Nephron (organoid): ENCODE data around the gene NECTIN3.

Source experiments
- H3K27ac Mint-ChIP-seq, 3 experiments: 2 replicates each; pipeline ENCODE4 v1.8.0; 2020; ENCODE audit warnings: mixed read lengths in 3 of 3, mild to moderate bottlenecking in 2 of 3, moderate library complexity in 1 of 3
- H3K27me3 Mint-ChIP-seq: 2 replicates; pipeline ENCODE4 v1.8.0; 2021; ENCODE audit warnings: low read depth, mild to moderate bottlenecking, moderate library complexity, mixed read lengths
- H3K36me3 Mint-ChIP-seq: 2 replicates; pipeline ENCODE4 v1.8.0; 2020; ENCODE audit warnings: low read depth, mixed read lengths
- H3K4me1 Mint-ChIP-seq: 2 replicates; pipeline ENCODE4 v1.8.0; 2020; ENCODE audit warnings: mixed read lengths
- H3K4me3 Mint-ChIP-seq, 3 experiments: 2 replicates each; pipeline ENCODE4 v1.8.0; 2020; ENCODE audit warnings: mild to moderate bottlenecking in 3 of 3, mixed read lengths in 3 of 3, moderate library complexity in 2 of 3
- H3K9me3 Mint-ChIP-seq: 2 replicates; pipeline ENCODE4 v1.8.0; 2020; ENCODE audit warnings: mixed read lengths
- TF ChIP-seq, protein P1 (sequence below), 3 experiments: fragments of 200-600 bp; sonication (generic); IDR thresholded peaks; one replicate each; pipeline ENCODE4 v1.5.0; 2021; ENCODE audit warnings: antibody characterized with exemption in 3 of 3; ENCODE audit not compliant: unreplicated experiment in 3 of 3

Gene NECTIN3

DNA sequence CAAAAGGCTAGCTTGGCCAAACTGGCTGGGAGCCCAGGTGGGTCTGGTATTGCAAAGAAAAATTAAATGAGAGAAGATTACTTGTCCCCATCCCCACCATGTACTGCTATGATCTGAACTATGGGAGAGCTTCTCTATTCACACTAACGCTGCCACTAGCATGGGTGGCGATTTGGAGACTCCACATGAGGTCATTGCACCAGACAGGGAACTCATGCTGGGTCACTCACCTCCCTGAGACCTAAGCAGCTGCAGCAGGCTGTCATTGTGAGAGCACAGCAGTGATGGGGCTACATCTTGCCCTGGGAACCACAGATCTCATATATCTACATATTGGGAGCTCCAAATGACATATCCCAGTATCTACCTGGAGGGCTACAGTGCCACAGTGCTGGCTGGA, 36.3 kb upstream of the NECTIN3 start:
- Mint-ChIP-seq H3K27ac (no peak overlapping the region), H3K4me1 (no peaks in the 10 kb centered on the region), H3K36me3 (no peaks in the 10 kb centered on the region), H3K4me3 (no peak overlapping the region), H3K27me3 (no peaks in the 10 kb centered on the region), H3K9me3 (peaks cover 24% of the 10 kb centered on the region)
- TF ChIP-seq, protein P1, sequence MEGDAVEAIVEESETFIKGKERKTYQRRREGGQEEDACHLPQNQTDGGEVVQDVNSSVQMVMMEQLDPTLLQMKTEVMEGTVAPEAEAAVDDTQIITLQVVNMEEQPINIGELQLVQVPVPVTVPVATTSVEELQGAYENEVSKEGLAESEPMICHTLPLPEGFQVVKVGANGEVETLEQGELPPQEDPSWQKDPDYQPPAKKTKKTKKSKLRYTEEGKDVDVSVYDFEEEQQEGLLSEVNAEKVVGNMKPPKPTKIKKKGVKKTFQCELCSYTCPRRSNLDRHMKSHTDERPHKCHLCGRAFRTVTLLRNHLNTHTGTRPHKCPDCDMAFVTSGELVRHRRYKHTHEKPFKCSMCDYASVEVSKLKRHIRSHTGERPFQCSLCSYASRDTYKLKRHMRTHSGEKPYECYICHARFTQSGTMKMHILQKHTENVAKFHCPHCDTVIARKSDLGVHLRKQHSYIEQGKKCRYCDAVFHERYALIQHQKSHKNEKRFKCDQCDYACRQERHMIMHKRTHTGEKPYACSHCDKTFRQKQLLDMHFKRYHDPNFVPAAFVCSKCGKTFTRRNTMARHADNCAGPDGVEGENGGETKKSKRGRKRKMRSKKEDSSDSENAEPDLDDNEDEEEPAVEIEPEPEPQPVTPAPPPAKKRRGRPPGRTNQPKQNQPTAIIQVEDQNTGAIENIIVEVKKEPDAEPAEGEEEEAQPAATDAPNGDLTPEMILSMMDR (IDR thresholded peaks at IDR 0.05; ENCODE audit: unreplicated experiment in 3 of 3), result no peak

- TF ChIP-seq, protein P1 (IDR thresholded peaks at IDR 0.05; ENCODE audit: unreplicated experiment in 3 of 3), result no peak
- Mint-ChIP-seq H3K36me3 (no peaks in the 10 kb centered on the region), H3K27ac (no peak overlapping the region), H3K4me3 (no peak overlapping the region), H3K9me3 (peaks cover 25% of the 10 kb centered on the region), H3K4me1 (no peaks in the 10 kb centered on the region), H3K27me3 (no peaks in the 10 kb centered on the region)
These were observed 35.7 kb upstream of the NECTIN3 start for GRCh38 chr3:111035902-111036301.

- peaks cover 33% of the 10 kb centered on the region for H3K9me3 Mint-ChIP-seq
- H3K36me3 Mint-ChIP-seq, result no peaks in the 10 kb centered on the region
- TF ChIP-seq, protein P1 (IDR thresholded peaks at IDR 0.05; ENCODE audit: unreplicated experiment in 3 of 3), result no peak
- no peak overlapping the region for H3K4me3 Mint-ChIP-seq
- H3K27me3 Mint-ChIP-seq, result no peaks in the 10 kb centered on the region
- no peak overlapping the region for H3K27ac Mint-ChIP-seq
- H3K4me1 Mint-ChIP-seq, result no peaks in the 10 kb centered on the region
These were observed 30.7 kb upstream of the NECTIN3 start for GRCh38 chr3:111040959-111041358.

GRCh38 chr3:111045564-111045963, 26.1 kb upstream of the NECTIN3 start:
- Mint-ChIP-seq H3K27ac (no peak overlapping the region), H3K4me3 (no peak overlapping the region), H3K27me3 (no peaks in the 10 kb centered on the region), H3K9me3 (peaks cover 9% of the 10 kb centered on the region), H3K36me3 (no peaks in the 10 kb centered on the region), H3K4me1 (no peaks in the 10 kb centered on the region)
- TF ChIP-seq, protein P1 (IDR thresholded peaks at IDR 0.05; ENCODE audit: unreplicated experiment in 3 of 3), result no peak

- TF ChIP-seq, protein P1 (IDR thresholded peaks at IDR 0.05; ENCODE audit: unreplicated experiment in 3 of 3), result no peak
- Mint-ChIP-seq H3K9me3 (no peaks in the 10 kb centered on the region), H3K36me3 (no peaks in the 10 kb centered on the region), H3K4me1 (no peaks in the 10 kb centered on the region), H3K27ac (no peak overlapping the region), H3K27me3 (no peaks in the 10 kb centered on the region), H3K4me3 (no peak overlapping the region)
These were observed 24.6 kb upstream of the NECTIN3 start for GRCh38 chr3:111047042-111047441.

GRCh38 chr3:111047812-111048435, 23.7 kb upstream of the NECTIN3 start:
- H3K27me3 Mint-ChIP-seq, result no peaks in the 10 kb centered on the region
- no peaks in the 10 kb centered on the region for H3K36me3 Mint-ChIP-seq
- H3K27ac Mint-ChIP-seq, result no peak overlapping the region
- no peaks in the 10 kb centered on the region for H3K9me3 Mint-ChIP-seq
- TF ChIP-seq, protein P1 (IDR thresholded peaks at IDR 0.05; ENCODE audit: unreplicated experiment in 3 of 3), result no peak
- H3K4me3 Mint-ChIP-seq, result no peak overlapping the region
- no peaks in the 10 kb centered on the region for H3K4me1 Mint-ChIP-seq
